GM18511 (cell line): ENCODE measurements around the gene RAC2.
A peak's percentile ranks its signal among the peaks of the same experiment; 100 is the strongest.

ENCODE experiments used
- ATAC-seq: cut with Tn5 transposase; IDR thresholded peaks from one replicate; pipeline ENCODE4 v1.9.1; 2021; ENCODE audit warnings: mild to moderate bottlenecking, moderate library complexity; ENCODE audit not compliant: unreplicated experiment

The RAC2 gene

DNA sequence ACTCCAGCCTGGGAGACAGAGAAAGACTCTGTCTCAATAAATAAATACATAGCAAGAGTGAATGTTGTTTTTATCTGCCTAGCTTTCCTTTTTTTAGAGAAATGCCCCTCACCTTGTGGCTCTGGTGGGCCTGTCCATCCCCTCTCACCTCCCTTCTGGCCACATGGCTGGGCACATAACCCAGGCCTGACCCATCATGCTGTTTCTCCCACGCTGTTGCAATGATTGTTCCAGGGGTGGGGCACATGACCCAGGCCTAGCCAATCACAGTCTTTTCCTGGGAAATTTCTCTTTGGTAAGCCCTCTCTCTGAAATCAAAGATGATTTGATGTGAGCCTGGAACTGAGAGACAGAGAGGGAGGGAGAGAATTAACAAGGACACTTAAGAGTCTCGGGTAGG is 32.7 kb upstream of the RAC2 start:
- no peak for ATAC-seq

DNA sequence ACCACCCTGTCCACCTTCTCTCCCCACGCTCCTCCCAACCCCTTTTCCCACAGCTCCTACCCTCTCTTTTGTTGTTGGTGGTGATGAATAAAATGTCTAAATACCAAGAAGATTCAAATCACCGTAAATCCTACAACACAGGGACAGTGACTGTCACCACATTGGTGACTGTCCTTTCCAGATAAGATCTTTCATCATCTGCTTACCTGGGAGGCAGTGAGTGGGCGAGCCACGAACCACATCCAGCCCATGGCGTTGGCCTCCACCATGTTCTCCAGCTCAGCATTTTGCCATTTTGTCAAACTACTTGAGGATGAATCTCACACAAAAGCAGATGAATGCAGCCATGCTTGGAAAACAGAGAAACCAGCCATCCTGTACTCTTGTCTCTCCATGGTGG is 31.6 kb upstream of the RAC2 start:
- ATAC-seq: no peak

GRCh38 chr22:37275134-37275533 is 31.1 kb upstream of the RAC2 start:
- no peak for ATAC-seq

- ATAC-seq: peak; percentile 55
These were observed 30.4 kb upstream of the RAC2 start for GRCh38 chr22:37274380-37274862.

DNA sequence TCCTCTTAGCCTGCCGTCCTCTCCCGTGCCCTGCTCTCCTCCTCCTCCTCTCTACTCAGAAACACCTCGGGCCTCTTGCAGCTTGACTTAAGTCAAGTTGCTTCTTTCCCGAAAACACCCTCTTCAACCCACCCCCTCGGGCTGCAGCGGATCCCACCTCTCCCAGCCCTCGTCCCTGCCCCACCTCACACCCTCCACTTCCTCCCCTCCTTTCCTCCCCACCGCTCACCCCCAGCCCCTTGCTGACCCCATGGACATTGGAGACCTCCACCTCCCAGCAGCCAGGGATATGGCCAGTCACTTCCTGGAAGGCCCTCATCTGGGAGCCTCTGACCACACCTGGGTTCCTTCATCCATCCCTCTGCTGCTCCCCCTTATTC is 29.8 kb upstream of the RAC2 start:
- ATAC-seq: no peak

GRCh38 chr22:37273126-37273845 is 29.2 kb upstream of the RAC2 start:
- ATAC-seq: no peak

- no peak for ATAC-seq
These were observed 27.0 kb upstream of the RAC2 start for GRCh38 chr22:37270928-37271650.

DNA sequence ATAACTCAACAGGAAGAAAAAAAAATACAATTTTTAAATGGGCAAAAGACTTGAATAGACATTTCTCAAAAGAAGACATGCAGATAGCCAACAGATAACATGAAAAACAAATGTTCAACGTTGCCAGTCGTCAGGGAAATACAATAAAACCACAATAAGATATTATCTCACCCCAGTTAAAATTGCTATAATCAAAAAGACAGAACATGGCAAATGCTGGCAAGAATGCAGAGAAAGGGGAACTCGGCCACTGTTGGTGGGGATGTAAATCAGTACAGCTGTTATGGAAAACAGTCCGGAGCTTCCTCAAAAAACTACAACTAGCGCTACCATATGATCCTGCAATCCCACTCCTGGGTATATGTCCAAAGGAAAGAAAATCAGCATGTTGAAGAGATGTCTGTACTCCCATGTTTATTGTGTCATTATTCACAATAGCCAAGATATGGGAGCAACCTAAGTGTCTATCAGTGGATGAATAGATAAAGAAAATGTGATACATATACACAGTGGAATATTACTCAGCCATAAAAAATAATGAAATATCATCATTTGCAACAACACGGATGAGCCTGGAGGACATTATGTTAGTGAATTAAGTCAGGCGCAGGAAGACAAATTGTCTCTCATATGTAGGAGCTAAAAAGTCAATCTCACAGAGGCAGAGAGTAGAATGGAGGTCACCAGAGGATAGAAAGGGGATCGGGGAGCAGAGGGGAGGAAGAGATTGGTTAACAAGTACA is 26.0 kb upstream of the RAC2 start:
- ATAC-seq: no peak

GRCh38 chr22:37267661-37268413 is 23.8 kb upstream of the RAC2 start:
- no peak for ATAC-seq

GRCh38 chr22:37267135-37267587 is 23.1 kb upstream of the RAC2 start:
- ATAC-seq: no peak

DNA sequence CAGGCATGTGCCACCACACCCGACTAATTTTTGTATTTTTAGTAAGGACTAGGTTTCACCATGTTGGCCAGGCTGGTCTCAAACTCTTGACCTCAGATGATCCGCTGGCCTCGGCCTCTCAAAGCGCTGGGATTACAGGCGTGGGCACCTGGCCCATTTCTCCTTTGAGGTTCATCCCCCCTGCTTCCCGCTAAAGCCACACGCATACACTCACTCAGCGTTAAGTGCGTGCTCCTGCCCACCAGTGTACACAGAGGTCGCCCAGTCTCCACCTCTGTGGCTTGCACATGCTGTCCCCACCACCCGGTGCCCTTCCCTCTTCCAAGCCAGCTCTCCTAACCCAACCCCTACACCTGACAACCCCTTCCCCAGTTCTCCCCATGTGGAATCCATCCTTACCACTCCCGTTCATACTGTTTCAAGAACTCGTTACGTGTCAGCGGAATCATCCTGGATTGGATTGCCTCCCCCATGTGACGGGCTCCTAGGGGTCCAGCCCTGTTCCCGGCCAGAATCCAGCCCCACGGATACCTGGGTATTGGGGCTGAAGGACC is 22.6 kb upstream of the RAC2 start:
- ATAC-seq: no peak

- ATAC-seq: no peak
These were observed 20.2 kb upstream of the RAC2 start for GRCh38 chr22:37263966-37264887.

GRCh38 chr22:37262346-37262745 is 18.3 kb upstream of the RAC2 start:
- ATAC-seq: no peak

GRCh38 chr22:37260901-37261336 is 16.9 kb upstream of the RAC2 start:
- ATAC-seq: no peak

DNA sequence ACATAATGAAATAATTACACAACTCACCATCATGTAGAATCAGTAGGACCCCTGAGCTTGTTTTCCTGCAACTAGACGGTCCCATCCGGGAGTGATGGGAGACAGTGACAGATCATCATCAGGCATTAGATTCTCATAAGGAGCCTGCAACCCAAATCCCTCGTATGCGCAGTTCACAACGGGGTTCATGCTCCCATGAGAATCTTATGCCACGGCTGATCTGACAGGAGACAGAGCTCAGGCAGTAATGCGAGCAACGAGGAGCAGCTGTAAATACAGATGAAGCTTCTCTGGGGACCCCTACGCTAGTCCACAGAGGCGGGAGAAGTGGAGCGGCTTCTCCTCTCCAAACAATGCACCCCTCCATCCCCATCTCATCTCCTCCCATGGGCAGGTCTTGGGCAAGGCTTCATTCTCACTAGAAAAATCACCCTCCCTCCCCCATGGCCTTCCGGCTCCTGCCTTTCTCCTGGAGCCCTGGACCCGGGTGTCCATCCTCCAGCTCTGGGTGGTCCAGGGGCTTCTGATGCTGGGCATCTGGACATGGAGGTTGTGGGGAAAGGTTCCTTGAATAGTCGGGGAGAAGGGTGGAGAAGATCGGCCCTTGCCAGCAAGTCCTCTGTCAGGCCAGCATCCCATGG is 16.2 kb upstream of the RAC2 start:
- no peak for ATAC-seq

- ATAC-seq: no peak
These were observed 15.5 kb upstream of the RAC2 start for GRCh38 chr22:37259540-37260029.

DNA sequence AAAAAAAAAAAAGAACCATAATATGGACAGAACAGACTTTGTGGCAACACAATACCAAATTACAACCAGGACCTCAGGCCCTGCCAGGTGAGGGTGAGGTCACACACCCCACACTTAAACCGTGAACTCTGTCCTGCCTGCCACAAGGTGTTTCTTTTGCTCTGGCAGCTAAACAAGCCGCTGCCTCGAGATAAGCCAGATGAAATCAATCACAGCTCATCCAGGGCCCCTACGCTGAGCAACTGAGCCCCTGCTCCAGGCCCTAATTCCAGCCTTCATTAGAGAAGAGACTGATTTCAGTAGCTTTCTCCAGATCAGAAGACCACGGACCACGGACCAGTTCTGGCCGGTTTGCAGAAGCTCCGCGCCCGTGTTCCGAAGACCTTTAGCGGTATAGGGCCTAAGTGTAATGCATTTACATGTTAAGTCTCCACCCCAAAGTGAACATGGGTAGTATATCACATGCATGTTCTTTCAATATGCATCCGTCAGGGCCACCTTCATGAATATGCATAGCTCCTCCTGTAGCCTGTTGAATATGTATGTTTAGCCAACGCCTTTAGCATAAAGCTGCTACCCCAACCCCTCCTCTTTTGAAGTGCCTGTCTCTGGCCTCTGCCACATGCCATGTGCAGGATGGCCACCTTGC is 14.8 kb upstream of the RAC2 start:
- no peak for ATAC-seq

DNA sequence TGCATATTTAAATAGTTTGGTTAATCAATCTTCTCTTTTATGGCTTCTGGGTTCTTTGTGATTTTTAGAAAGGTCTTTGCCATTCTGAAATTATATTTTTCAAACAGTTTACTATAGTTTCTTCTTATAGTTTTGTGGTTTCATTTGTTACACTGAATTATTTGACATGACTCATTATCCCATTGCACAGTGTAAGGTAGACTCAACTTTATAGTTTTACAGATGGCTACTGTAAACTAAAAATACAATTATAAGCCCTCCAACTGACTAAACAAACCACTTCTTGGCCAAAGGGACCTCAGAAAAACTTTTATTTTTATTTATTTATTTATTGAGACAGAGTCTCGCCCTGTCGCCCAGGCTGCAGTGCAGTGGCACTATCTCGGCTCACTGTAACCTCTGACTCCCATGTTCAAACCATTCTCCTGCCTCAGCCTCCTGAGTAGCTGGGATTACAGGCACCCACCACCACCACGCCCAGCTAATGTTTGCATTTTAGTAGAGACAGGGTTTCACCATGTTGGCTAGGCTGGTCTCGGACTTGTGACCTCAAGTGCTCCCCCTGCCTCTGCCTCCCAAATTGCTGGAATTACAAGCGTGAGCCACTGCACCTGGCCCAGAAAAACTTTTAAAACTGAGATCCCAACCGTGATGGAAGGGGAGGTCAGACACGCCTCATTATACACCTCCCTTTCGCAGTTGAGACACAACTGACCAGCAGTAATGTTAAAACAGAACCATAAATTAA is 14.1 kb upstream of the RAC2 start:
- ATAC-seq: no peak
